ENCODE results near the gene LTBP1. TPM values are rescaled to one million over a fixed set of nuclear protein-coding genes. Genes with fewer than 3 reads are reported as not detected.
A peak's percentile ranks its signal among the peaks of the same experiment; 100 is the strongest.

LTBP1 gene
- total and polyA plus RNA-seq, 2 experiments from 2014 or later: 157 to 211 TPM

DNA sequence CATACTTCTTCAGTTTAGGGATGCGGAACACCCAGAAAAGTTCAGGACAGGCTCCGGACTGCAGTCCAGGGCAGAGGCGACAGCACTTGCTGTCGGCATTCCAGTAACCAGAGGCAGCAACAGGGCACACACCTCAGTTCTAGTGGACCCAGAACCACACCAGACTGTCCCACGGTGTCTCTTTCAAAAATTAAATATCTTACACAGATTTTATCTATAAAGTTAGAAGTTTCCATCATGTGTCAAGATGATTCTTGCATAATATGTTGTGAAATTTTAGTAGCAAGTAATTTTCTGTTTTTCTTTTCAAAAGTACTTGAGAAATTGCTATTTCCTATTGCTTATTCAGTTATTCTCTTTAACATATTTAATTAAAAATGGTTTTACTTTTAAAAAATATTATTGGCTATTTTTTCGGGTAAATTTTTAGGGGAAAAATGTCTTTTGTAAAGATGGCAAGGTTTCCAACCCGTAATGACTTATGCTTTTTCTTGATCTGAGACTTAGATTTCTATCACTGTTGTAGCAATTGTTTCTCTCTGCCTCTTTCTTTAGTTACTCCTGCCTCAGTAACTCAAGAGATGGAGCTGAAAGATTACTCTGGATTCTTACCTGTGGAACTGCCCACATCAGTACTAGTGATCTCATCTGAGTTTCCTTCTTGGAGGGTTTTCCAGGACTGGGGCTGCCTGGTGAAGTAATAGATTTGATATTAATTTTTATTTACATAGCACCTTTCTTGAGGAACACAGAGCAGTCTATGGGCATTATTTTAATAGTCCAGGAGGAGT, 182.7 kb downstream of the LTBP1 start:
- no peaks in the 10 kb centered on the region for H3K27me3 ChIP-seq (replicated peaks; ENCODE audit: insufficient read depth)
- H2AFZ ChIP-seq: no peak overlapping the region
- H3K9ac ChIP-seq: no peak overlapping the region
- peaks cover 57% of the 10 kb centered on the region for H3K4me1 ChIP-seq (ENCODE audit: insufficient read depth)
- in situ Hi-C loops (cut with MboI): no loop called here
- no peak overlapping the region for H3K4me2 ChIP-seq (ENCODE audit: unreplicated experiment)
- no peak overlapping the region for H3K27ac ChIP-seq
- no peaks in the 10 kb centered on the region for H3K36me3 ChIP-seq (ENCODE audit: low read depth)
- no peak for TF ChIP-seq EZH2phosphoT487 (IDR thresholded peaks at IDR 0.05; ENCODE audit: insufficient read depth, low read depth)
- no peak for TF ChIP-seq EZH2 (IDR thresholded peaks at IDR 0.05; ENCODE audit: insufficient read depth, poor library complexity, severe bottlenecking)
- H3K4me3 ChIP-seq: no peak overlapping the region
- H4K20me1 ChIP-seq (ENCODE audit: insufficient read depth): no peaks in the 10 kb centered on the region
- peaks cover 27% of the 10 kb centered on the region for H3F3A ChIP-seq (ENCODE audit: insufficient read depth)
- 75% methylated on average over 7 of the region's 7 CpGs for WGBS, 2 experiments (ENCODE audit: low coverage in 1 of 2, low lambda C conversion rate in 2 of 2, missing lambda C conversion rate in 2 of 2)
- no peaks in the 10 kb centered on the region for H3K9me2 ChIP-seq (ENCODE audit: insufficient read depth)
- no peaks in the 10 kb centered on the region for H3K79me2 ChIP-seq (ENCODE audit: insufficient read depth)
- DNase-seq: peak; percentile 47
- no peaks in the 10 kb centered on the region for H3K9me3 ChIP-seq (ENCODE audit: low read depth)

DNA sequence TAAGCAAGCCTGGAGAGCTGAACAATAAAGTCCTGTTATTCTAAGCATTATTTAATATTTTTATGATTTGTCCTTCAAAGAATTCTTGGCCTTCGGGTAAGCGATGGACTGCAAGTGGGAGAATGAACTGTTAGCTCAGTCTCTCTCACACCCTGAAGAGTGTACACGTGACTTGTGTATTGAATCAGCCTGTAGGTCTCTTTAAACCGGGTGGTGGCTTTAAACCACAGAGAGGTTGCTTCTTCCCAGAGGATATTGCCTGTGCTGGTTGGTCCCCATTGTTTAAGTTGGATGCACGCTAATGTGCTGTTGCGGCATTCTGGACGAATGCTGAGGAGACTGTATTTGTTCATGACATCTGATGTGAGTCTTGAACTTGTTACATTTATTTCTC, 183.3 kb downstream of the LTBP1 start:
- no peak overlapping the region for H3K9ac ChIP-seq
- no peak overlapping the region for H3K4me2 ChIP-seq (ENCODE audit: unreplicated experiment)
- TF ChIP-seq EZH2phosphoT487 (IDR thresholded peaks at IDR 0.05; ENCODE audit: insufficient read depth, low read depth): no peak
- TF ChIP-seq EZH2 (IDR thresholded peaks at IDR 0.05; ENCODE audit: insufficient read depth, poor library complexity, severe bottlenecking): no peak
- no peaks in the 10 kb centered on the region for H4K20me1 ChIP-seq (ENCODE audit: insufficient read depth)
- H3K9me3 ChIP-seq (ENCODE audit: low read depth): no peaks in the 10 kb centered on the region
- no peak overlapping the region for H2AFZ ChIP-seq
- H3K4me1 ChIP-seq (ENCODE audit: insufficient read depth): peaks cover 57% of the 10 kb centered on the region
- no peak overlapping the region for H3K4me3 ChIP-seq
- 95% methylated on average over 7 of the region's 7 CpGs for WGBS, 2 experiments (ENCODE audit: low coverage in 1 of 2, low lambda C conversion rate in 2 of 2, missing lambda C conversion rate in 2 of 2)
- DNase-seq: no peak
- H3K27ac ChIP-seq: no peak overlapping the region
- peaks cover 33% of the 10 kb centered on the region for H3F3A ChIP-seq (ENCODE audit: insufficient read depth)
- no peaks in the 10 kb centered on the region for H3K79me2 ChIP-seq (ENCODE audit: insufficient read depth)
- no peaks in the 10 kb centered on the region for H3K27me3 ChIP-seq (replicated peaks; ENCODE audit: insufficient read depth)
- H3K36me3 ChIP-seq (ENCODE audit: low read depth): no peaks in the 10 kb centered on the region
- no peaks in the 10 kb centered on the region for H3K9me2 ChIP-seq (ENCODE audit: insufficient read depth)
- in situ Hi-C loops (cut with MboI): no loop called here

DNA sequence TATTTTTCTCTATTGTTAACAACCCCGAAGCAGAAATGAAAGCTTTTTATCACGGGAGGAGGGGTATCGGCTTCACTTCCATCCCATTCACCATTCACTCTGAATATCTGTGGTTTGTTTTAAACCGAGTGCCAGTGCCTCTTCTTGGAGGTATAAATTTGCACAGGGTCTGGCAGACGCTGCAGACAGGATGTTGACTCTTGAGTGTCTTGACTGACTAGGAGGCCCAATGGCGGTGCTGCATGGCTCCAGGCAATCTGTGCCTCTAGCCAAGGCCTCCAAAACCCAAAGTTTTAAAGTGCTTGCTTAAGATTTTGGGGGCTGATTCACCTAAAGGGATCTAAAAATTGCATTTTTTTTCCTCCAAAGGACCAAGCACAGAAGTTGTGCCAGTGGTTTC, 183.8 kb downstream of the LTBP1 start:
- no peak for DNase-seq
- no peaks in the 10 kb centered on the region for H3K9me2 ChIP-seq (ENCODE audit: insufficient read depth)
- no peaks in the 10 kb centered on the region for H4K20me1 ChIP-seq (ENCODE audit: insufficient read depth)
- peaks cover 38% of the 10 kb centered on the region for H3F3A ChIP-seq (ENCODE audit: insufficient read depth)
- H3K79me2 ChIP-seq (ENCODE audit: insufficient read depth): no peaks in the 10 kb centered on the region
- in situ Hi-C loops (cut with MboI): no loop called here
- no peak overlapping the region for H3K4me3 ChIP-seq
- H3K4me2 ChIP-seq (ENCODE audit: unreplicated experiment): no peak overlapping the region
- H3K9ac ChIP-seq: no peak overlapping the region
- H3K27me3 ChIP-seq (replicated peaks; ENCODE audit: insufficient read depth): no peaks in the 10 kb centered on the region
- H3K4me1 ChIP-seq (ENCODE audit: insufficient read depth): peaks cover 57% of the 10 kb centered on the region
- TF ChIP-seq EZH2phosphoT487 (IDR thresholded peaks at IDR 0.05; ENCODE audit: insufficient read depth, low read depth): no peak
- no peak for TF ChIP-seq EZH2 (IDR thresholded peaks at IDR 0.05; ENCODE audit: insufficient read depth, poor library complexity, severe bottlenecking)
- H2AFZ ChIP-seq: no peak overlapping the region
- 77 to 78% methylated on average over 6 of the region's 6 CpGs for WGBS, 2 experiments (ENCODE audit: low coverage in 1 of 2, low lambda C conversion rate in 2 of 2, missing lambda C conversion rate in 2 of 2)
- no peak overlapping the region for H3K27ac ChIP-seq
- no peaks in the 10 kb centered on the region for H3K9me3 ChIP-seq (ENCODE audit: low read depth)
- H3K36me3 ChIP-seq (ENCODE audit: low read depth): no peaks in the 10 kb centered on the region

DNA sequence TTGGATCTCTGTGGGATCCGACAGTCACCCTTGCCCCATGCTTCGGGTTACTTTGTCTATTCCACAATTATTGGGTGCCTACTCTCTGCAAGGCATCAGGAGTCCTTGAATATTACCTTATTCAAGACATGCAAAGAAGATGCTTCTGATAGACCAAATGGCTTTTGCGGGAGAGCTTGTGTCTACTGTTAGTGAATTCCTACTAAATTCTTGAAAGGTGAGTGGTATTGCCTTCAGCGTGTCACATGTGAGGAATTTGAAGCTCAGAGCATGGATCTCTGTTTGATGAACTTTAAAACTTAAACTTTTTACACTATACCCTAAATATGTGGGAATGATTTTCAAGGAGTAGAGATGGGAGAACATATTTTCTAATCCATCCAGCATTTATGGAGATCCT, 184.4 kb downstream of the LTBP1 start:
- no peak overlapping the region for H2AFZ ChIP-seq
- no peak overlapping the region for H3K9ac ChIP-seq
- no peak overlapping the region for H3K27ac ChIP-seq
- peaks cover 57% of the 10 kb centered on the region for H3K4me1 ChIP-seq (ENCODE audit: insufficient read depth)
- H3K9me2 ChIP-seq (ENCODE audit: insufficient read depth): no peaks in the 10 kb centered on the region
- H3K27me3 ChIP-seq (replicated peaks; ENCODE audit: insufficient read depth): no peaks in the 10 kb centered on the region
- in situ Hi-C loops (cut with MboI): no loop called here
- peaks cover 3% of the 10 kb centered on the region for H3K79me2 ChIP-seq (ENCODE audit: insufficient read depth)
- 74% methylated on average over 4 of the region's 4 CpGs for WGBS, 2 experiments (ENCODE audit: low coverage in 1 of 2, low lambda C conversion rate in 2 of 2, missing lambda C conversion rate in 2 of 2)
- H3K4me2 ChIP-seq (ENCODE audit: unreplicated experiment): peak overlapping the region; percentile 46
- no peaks in the 10 kb centered on the region for H4K20me1 ChIP-seq (ENCODE audit: insufficient read depth)
- peaks cover 42% of the 10 kb centered on the region for H3F3A ChIP-seq (ENCODE audit: insufficient read depth)
- TF ChIP-seq EZH2 (IDR thresholded peaks at IDR 0.05; ENCODE audit: insufficient read depth, poor library complexity, severe bottlenecking) (no peak), EZH2phosphoT487 (IDR thresholded peaks at IDR 0.05; ENCODE audit: insufficient read depth, low read depth) (no peak)
- no peaks in the 10 kb centered on the region for H3K36me3 ChIP-seq (ENCODE audit: low read depth)
- no peaks in the 10 kb centered on the region for H3K9me3 ChIP-seq (ENCODE audit: low read depth)
- H3K4me3 ChIP-seq: no peak overlapping the region
- peak; percentile 64 for DNase-seq
